ENCODE measurements around the gene MVK. TPM values are rescaled to one million over a fixed set of nuclear protein-coding genes. Genes with fewer than 3 reads are reported as not detected.

MVK gene
- total RNA-seq, 2 donors from 2014 or later, result 11.5 to 16.0 TPM

DNA sequence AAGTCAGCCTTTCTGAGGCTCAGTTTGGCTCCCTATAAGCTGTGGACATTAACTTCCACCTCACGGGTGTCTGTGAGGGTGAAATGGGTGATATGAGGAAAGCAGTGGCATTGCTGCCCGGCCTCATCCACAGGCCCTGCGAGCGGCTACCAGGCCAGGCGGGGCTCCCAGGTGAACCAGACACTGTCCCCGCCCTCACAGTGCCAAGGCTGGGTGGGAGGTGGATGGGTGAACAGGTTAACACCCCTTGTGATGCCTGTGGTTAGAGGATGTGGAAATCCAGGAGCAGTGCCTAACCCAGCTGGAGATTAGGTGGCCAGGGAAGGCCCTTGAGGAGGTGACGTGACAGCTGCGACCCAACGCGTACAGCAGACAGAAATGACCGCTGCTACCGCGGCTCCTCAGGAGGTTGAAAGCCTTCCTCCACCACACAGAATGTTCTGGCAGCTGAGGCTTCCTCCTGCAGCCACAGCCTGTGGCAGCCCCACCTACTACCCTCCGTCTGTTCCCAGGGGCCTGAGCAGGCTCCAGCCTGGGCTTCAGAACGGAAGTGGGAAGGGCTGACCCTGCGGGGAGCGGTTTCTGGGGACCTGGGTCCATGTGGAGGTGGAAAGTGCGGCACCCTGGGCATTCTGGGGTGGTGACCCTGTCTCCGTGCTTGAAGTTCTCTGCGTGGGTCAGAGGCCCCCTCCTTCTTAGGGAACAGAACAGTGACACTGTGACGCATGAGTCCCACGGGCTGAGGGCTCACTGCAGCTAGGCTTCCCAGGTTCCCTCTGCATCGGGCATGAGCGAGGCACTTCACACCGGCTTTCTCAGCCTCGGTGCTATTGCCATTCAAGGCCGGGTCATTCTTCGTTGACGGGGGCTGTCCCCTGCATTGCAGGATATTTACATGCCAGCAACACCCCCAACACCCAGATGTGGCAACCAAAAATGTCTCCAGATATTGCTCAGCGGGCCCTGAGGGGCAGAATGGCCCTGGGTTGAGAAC is 10.0 kb upstream of the MVK start:
- H3K36me3 Mint-ChIP-seq (ENCODE audit: insufficient read depth in 2 of 2), result peaks cover 2 to 10% of the 10 kb centered on the region in 2 donors

DNA sequence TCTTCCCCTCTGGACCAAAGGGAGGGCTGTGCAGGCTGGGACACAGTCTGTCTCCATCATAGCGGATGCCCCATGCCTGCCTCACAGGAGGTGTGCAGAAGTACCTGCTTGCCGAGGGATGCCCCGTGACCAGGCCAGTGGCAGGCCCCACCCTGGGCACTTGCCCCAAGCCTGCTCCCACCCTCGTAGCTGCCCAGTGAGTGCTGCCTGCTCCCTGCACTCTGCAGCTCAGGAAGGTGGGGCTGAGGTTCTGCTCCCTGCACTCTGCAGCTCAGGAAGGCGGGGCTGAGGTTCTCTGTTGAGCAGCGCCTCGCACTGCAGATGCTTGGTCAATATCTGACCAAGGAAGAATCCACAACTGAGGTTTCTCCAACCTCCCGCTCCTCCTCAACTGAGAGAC is 7.2 kb upstream of the MVK start:
- H3K36me3 Mint-ChIP-seq (ENCODE audit: insufficient read depth in 2 of 2), result peaks cover 2 to 11% of the 10 kb centered on the region in 2 donors
- H3K27me3 Mint-ChIP-seq (ENCODE audit: low read depth), result no peaks in the 10 kb centered on the region
- H3K4me3 Mint-ChIP-seq, result no peak overlapping the region
- DNase-seq (no peak), ATAC-seq (replicated peaks in 1 of 2) (no peak)
- no peak overlapping the region for H3K27ac Mint-ChIP-seq
- H3K9me3 Mint-ChIP-seq, result peaks cover 2% of the 10 kb centered on the region in 2 donors
- H3K4me1 Mint-ChIP-seq (ENCODE audit: low read depth), result no peaks in the 10 kb centered on the region

More for the DNA sequence above, 10.0 kb upstream of the MVK start:
- no peaks in the 10 kb centered on the region for H3K27me3 Mint-ChIP-seq (ENCODE audit: low read depth)
- H3K4me1 Mint-ChIP-seq (ENCODE audit: low read depth), result no peaks in the 10 kb centered on the region
- H3K27ac Mint-ChIP-seq, result no peak overlapping the region
- H3K4me3 Mint-ChIP-seq, result no peak overlapping the region
- ATAC-seq (replicated peaks in 1 of 2) (no peak), DNase-seq (no peak)
- H3K9me3 Mint-ChIP-seq, result peaks cover 2% of the 10 kb centered on the region in 2 donors

DNA sequence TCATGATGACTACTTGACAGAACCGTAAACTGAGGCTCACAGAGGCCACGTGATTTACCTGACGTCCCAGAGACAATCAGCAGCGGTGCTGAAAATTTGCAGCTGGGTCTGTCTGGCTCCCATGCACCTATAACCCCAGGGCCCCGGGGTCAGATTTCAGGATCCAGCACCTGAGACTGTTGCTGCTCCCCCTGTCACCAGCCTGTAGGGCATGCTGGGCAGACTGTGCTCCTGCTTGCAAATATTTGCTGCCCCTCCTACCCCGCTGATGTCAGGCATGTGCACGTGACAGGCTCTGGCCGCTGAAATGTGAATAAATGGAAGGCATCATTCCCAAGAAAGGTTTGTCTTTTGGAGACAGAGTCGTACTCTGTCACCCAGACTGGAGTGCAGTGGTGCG is 6.3 kb upstream of the MVK start:
- H3K4me1 Mint-ChIP-seq (ENCODE audit: low read depth), result peaks cover 1% of the 10 kb centered on the region
- H3K9me3 Mint-ChIP-seq, result peaks cover 0 to 2% of the 10 kb centered on the region in 2 donors
- ATAC-seq (replicated peaks in 1 of 2) (no peak), DNase-seq (no peak)
- no peak overlapping the region for H3K27ac Mint-ChIP-seq
- H3K36me3 Mint-ChIP-seq (ENCODE audit: insufficient read depth in 2 of 2), result peaks cover 2 to 4% of the 10 kb centered on the region in 2 donors
- no peak overlapping the region for H3K4me3 Mint-ChIP-seq
- no peaks in the 10 kb centered on the region for H3K27me3 Mint-ChIP-seq (ENCODE audit: low read depth)

DNA sequence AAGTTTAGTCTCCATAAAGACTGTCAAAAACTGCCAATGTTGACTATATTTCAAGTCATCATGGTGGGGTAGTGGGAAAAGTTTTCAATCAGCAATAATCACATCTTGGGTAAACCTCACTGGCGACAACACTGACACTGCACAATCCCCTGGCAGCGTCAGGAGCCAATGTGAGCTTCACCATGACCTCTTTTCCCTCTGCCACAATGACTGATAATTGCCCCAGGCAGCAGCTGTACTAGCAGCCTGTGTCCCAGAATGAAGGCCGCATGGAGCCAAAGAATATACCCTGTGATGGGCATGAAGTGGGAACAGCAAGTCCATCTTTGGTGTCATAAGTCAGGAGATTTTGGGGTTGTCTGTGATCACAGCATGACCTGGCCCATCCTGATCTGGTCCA is 5.6 kb upstream of the MVK start:
- Mint-ChIP-seq H3K9me3 (no peaks in the 10 kb centered on the region), H3K27ac (no peak overlapping the region), H3K36me3 (ENCODE audit: insufficient read depth in 2 of 2) (peaks cover 0 to 1% of the 10 kb centered on the region in 2 donors), H3K27me3 (ENCODE audit: low read depth) (no peaks in the 10 kb centered on the region), H3K4me1 (ENCODE audit: low read depth) (peaks cover 8% of the 10 kb centered on the region), H3K4me3 (no peak overlapping the region)
- DNase-seq (no peak), ATAC-seq (replicated peaks in 1 of 2) (no peak)

DNA sequence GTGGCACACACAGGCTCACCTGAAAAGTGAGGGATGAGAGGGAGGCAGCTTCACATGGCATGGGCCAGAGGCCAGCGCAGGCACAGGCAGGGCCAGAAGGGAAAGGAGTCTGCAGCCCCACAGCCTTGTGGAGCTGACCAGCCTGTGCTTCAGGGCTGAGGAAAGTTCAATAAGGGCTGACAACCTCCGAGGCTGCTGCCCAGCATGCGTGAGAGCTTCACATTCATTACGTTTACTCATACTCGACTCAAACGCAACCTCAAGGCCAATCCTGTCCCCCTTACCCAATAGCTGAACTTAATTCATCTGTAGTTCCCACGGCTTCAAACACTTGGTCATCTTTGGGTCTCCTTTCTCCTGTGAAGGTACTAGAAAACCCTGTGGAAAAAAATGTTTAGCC is 5.1 kb upstream of the MVK start:
- peaks cover 0 to 1% of the 10 kb centered on the region in 2 donors for H3K36me3 Mint-ChIP-seq (ENCODE audit: insufficient read depth in 2 of 2)
- no peak for ATAC-seq (replicated peaks in 1 of 2)

DNA sequence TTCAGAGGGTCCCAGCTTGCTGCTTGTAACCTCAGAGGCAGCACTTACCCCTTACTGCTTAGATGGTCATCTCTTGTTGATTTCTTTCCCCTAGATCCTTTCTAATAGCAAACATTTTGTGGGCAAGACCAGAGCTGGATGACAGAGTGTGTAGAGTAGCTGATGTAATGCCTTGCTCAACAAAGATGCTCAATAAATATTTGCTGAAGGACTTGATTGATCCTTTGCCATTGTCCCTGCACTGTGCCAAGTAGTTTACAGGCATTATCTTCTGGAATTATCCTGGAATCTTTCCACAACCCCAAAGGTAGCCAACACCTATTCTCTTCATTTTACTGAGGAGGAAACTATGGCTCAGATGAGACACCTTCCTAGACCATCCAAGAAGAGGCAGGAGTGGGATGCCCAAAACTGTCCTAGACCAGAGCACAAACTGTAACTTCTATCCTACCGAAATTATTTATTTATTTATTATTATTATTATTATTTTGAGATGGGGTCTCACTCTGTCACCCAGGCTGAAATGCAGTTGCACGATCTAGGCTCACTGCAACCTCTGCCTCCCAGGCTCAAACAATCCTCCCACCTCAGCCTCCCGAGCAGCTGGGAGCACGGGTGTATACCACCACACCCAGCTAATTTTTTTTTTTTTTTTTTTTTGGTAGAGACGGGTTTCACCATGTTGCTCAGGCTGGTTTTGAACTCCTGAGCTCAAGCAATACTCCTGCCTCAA is 1.7 kb upstream of the MVK start:
- Mint-ChIP-seq H3K4me1 (ENCODE audit: low read depth) (peaks cover 21% of the 10 kb centered on the region), H3K9me3 (no peaks in the 10 kb centered on the region), H3K4me3 (peak overlapping the region; percentile 39 to 90), H3K36me3 (ENCODE audit: insufficient read depth in 2 of 2) (peaks cover 0 to 1% of the 10 kb centered on the region in 2 donors), H3K27me3 (ENCODE audit: low read depth) (no peaks in the 10 kb centered on the region), H3K27ac (no peak overlapping the region)
- no peak for ATAC-seq (replicated peaks in 1 of 2)
- no peak for DNase-seq

More for the DNA sequence above, 5.1 kb upstream of the MVK start:
- DNase-seq, result no peak
- Mint-ChIP-seq H3K27ac (no peak overlapping the region), H3K27me3 (ENCODE audit: low read depth) (no peaks in the 10 kb centered on the region), H3K4me1 (ENCODE audit: low read depth) (peaks cover 10% of the 10 kb centered on the region), H3K4me3 (no peak overlapping the region), H3K9me3 (no peaks in the 10 kb centered on the region)

DNA sequence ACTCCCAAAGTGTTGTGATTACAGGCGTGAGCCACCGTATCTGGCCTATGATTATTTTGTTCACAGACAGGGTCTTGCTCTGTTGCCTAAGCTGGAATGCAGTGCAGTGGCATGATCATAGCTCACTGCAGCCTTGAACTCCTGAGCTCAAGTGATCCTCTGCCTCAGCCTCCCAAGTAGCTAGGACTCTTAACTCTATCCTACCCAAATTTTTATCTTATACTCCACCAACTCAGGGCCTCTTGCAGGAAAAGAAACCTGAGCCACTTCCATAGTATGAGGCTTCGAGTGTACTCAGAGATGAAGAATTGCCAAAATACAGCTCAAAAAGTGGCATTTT is 1.1 kb upstream of the MVK start:
- Mint-ChIP-seq H3K4me3 (peak overlapping the region; percentile 90 to 95), H3K27ac (peak overlapping the region; percentile 94), H3K4me1 (ENCODE audit: low read depth) (peaks cover 21% of the 10 kb centered on the region), H3K36me3 (ENCODE audit: insufficient read depth in 2 of 2) (peaks cover 0 to 4% of the 10 kb centered on the region in 2 donors), H3K27me3 (ENCODE audit: low read depth) (no peaks in the 10 kb centered on the region), H3K9me3 (no peaks in the 10 kb centered on the region)
- ATAC-seq (replicated peaks in 1 of 2), result no peak
- no peak for DNase-seq

DNA sequence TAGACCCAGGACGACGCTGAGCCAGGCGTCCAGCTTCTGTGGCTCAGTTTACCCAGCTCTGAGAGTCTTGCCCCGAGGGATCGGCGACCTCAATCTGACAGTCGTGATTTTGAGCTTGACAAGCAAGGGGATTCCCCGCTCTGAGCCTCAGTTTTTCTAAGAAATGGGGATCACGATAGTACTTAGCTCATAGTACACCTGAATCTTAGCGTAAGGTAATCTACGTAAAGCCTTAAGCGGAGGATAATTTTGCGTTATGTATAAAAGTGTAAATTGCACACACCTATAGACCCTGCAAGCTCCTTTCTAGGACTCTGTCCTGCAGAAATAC is 285 bp downstream of the MVK start:
- no peak for ATAC-seq (replicated peaks in 1 of 2)
- Mint-ChIP-seq H3K27ac (peak overlapping the region; percentile 70), H3K4me1 (ENCODE audit: low read depth) (peaks cover 21% of the 10 kb centered on the region), H3K27me3 (ENCODE audit: low read depth) (no peaks in the 10 kb centered on the region), H3K4me3 (peak overlapping the region; percentile 90 to 95), H3K9me3 (no peaks in the 10 kb centered on the region), H3K36me3 (ENCODE audit: insufficient read depth in 2 of 2) (peaks cover 0 to 5% of the 10 kb centered on the region in 2 donors)
- no peak for DNase-seq

DNA sequence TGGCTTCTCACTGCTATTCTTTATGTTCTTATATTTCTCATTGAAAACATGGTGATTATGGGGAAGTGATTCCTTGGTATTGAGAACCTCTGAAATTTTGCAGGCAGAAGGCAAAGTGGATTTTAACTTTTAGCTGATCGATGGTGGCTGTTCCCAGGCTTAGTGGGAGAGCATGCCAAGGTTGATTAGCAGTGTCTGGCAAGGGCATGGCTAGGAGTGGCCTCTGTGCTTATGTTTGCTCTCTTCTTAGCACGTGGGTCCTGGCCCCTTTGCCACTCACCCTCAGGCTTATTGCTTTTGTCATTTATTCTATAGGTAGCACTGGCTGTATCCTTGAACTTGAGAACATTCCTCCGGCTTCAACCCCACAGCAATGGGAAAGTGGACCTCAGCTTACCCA is 2.1 kb downstream of the MVK start:
- Mint-ChIP-seq H3K4me1 (ENCODE audit: low read depth) (peaks cover 21% of the 10 kb centered on the region), H3K27me3 (ENCODE audit: low read depth) (no peaks in the 10 kb centered on the region), H3K4me3 (no peak overlapping the region), H3K36me3 (ENCODE audit: insufficient read depth in 2 of 2) (peaks cover 0 to 5% of the 10 kb centered on the region in 2 donors), H3K27ac (no peak overlapping the region), H3K9me3 (no peaks in the 10 kb centered on the region)
- ATAC-seq (replicated peaks in 1 of 2), result no peak
- DNase-seq, result no peak

DNA sequence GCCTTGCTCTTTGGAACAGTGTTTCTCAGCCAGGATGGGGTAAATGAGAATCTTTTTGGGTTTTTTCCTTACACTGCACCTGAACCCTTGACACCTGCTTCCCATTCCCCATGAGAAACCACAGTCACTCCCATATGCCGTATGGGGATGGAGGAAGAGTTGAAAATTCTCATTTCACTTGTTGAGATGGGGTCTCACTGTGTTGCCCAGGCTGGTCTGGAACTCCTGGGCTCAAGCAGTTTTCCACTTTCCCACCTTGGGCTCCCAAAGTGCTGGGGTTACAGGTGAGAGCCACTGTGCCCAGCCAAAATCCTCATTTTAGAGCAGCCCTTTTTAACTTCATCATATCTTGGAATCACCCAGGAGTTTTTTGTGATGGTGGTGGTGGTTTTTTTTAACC is 3.7 kb downstream of the MVK start:
- no peak overlapping the region for H3K4me3 Mint-ChIP-seq
- ATAC-seq (replicated peaks in 1 of 2), result no peak
- peaks cover 20% of the 10 kb centered on the region for H3K4me1 Mint-ChIP-seq (ENCODE audit: low read depth)
- H3K36me3 Mint-ChIP-seq (ENCODE audit: insufficient read depth in 2 of 2), result peaks cover 0 to 5% of the 10 kb centered on the region in 2 donors
- H3K9me3 Mint-ChIP-seq, result no peaks in the 10 kb centered on the region
- no peak overlapping the region for H3K27ac Mint-ChIP-seq
- H3K27me3 Mint-ChIP-seq (ENCODE audit: low read depth), result no peaks in the 10 kb centered on the region
- no peak for DNase-seq

DNA sequence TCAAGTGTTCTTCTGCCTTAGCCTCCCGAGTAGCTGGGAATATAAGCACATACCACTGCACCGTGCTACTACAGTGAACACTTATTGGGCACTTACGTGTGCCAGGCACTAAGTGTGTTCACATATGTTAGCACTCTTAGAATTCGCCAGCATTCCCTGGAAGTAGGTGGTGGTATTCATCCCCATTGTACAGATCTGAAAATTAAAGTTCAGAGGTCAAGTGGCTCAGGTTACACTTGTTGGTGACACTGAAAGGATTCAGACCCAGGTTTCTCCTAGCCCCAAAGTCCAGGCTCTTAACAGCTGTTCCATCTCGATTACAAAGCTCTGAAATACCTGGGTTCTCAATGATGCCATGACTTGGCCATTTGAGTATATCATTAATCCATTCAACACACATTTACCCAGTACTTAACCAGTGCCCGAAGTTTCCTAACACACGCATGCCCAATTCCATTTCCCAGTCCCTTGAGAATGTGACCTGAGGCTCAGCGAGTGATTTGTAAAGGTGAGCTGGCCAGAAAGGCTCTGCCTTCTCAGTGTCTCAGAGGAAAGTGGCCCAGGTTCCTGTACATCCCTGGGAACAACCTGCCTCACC is 4.8 kb downstream of the MVK start:
- ATAC-seq (replicated peaks in 1 of 2), result no peak
- H3K27me3 Mint-ChIP-seq (ENCODE audit: low read depth), result no peaks in the 10 kb centered on the region
- no peak overlapping the region for H3K27ac Mint-ChIP-seq
- DNase-seq, result no peak
- peaks cover 11% of the 10 kb centered on the region for H3K4me1 Mint-ChIP-seq (ENCODE audit: low read depth)
- H3K9me3 Mint-ChIP-seq, result no peaks in the 10 kb centered on the region
- H3K4me3 Mint-ChIP-seq, result no peak overlapping the region
- peaks cover 0 to 5% of the 10 kb centered on the region in 2 donors for H3K36me3 Mint-ChIP-seq (ENCODE audit: insufficient read depth in 2 of 2)

DNA sequence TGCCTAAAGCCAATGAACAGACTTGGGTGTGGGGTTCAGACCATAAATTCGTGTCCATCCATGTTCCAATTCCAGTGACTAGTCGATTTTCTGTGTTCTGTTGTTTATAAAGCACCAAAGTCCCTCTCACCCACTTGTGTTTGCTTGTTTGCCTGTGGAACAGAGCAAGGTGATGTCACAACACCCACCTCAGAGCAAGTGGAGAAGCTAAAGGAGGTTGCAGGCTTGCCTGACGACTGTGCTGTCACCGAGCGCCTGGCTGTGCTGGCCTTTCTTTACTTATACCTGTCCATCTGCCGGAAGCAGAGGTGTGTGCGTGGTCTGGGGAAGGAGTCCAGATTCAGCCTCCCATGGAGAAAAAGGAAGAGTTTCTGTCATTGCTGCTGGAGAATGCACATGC is 6.0 kb downstream of the MVK start:
- Mint-ChIP-seq H3K27ac (no peak overlapping the region), H3K4me1 (ENCODE audit: low read depth) (peaks cover 5% of the 10 kb centered on the region), H3K36me3 (ENCODE audit: insufficient read depth in 2 of 2) (peaks cover 0 to 5% of the 10 kb centered on the region in 2 donors), H3K9me3 (no peaks in the 10 kb centered on the region), H3K4me3 (no peak overlapping the region), H3K27me3 (ENCODE audit: low read depth) (no peaks in the 10 kb centered on the region)
- ATAC-seq (replicated peaks in 1 of 2) (no peak), DNase-seq (no peak)

DNA sequence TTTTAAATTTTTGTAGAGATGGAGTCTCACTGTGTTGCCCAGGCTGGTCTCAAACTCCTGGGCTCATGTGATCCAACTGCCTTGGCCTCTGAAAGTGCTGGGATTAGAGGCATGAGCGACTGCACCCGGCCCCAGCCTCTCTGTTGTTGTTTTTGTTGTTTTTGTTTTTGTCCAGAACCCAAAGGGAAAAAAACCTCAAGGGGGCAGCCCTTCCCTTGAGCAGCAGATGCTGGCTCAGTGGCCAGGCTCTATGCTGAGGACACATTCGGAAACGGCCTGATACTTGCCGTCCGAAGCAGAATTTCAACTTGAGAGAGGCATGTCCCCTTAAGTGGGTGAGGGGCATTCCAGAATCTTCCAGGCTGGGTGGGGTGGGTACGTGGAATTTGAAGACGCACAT is 6.7 kb downstream of the MVK start:
- H3K9me3 Mint-ChIP-seq, result no peaks in the 10 kb centered on the region
- no peak overlapping the region for H3K4me3 Mint-ChIP-seq
- H3K4me1 Mint-ChIP-seq (ENCODE audit: low read depth), result no peaks in the 10 kb centered on the region
- DNase-seq, result no peak
- H3K36me3 Mint-ChIP-seq (ENCODE audit: insufficient read depth in 2 of 2), result peaks cover 0 to 5% of the 10 kb centered on the region in 2 donors
- no peak overlapping the region for H3K27ac Mint-ChIP-seq
- no peaks in the 10 kb centered on the region for H3K27me3 Mint-ChIP-seq (ENCODE audit: low read depth)
- no peak for ATAC-seq (replicated peaks in 1 of 2)
